GM18505 (cell line): ENCODE measurements around the gene ATP8A1.
"Not testable (repeated sequence)": the region's sequence is repeated elsewhere in the genome, so short reads cannot be mapped to it uniquely, and the experiment has no call there.

Source experiments
- ATAC-seq: cut with Tn5 transposase; IDR thresholded peaks from one replicate; pipeline ENCODE4 v1.9.1; 2021; ENCODE audit not compliant: unreplicated experiment
- POLR2A ChIP-seq: IDR thresholded peaks from 4 replicates; pipeline ENCODE4 v1.6.1; 2011; ENCODE audit warnings: borderline replicate concordance; ENCODE audit not compliant: insufficient read depth, insufficient read length; ENCODE audit errors: extremely low read depth

ATP8A1 gene

DNA sequence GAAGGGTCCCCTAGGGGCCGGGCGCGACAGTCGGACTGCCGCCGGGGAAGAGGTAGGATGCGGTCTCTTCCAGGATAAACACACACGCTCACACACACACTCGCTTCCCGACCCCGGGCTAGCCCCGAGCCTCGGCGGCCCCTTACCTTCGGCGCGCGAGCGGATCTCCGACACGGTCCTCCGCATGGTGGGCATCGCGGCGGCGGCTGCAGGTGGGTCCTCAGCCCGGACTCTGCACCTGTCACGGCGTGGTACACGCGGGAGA, 294 bp downstream of the ATP8A1 start:
- no peak for ATAC-seq
- no peak for TF ChIP-seq POLR2A

DNA sequence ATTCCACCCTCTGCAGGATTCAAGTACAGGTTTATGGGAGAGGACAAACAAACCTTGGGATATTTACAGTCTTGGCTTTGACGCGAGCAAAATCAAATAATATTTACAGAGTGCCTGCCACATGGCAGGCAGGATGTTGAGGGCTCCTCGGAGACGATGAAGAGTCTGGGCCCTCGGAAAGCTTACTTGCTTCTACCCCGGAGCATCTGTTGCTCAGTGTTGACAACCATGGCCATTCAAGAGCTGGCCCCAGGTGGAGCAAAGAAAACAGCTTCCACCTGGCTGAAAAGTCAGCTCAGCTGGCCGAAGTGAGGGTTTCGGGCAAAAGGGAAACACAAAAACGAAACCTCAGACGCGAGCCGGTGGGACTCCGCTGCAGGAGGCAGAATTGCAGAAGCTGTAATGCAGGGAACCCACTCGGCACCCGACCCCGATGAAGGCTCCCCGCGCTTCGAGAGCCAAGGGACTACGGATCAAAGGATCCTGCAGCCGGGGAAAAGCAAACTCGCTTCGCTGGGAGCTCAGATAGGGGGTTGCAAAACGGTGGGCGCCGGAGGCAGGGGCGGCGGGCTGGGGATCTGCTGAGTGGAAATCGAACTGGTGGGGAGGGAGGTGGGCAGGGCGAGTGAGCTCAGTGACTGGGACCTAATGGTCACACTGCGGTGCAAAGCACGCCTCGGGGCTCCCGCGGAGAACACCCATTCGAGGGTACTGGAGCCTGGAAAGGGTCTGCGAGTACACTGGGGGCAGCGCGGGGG, 805 bp downstream of the ATP8A1 start:
- ATAC-seq, result peak; percentile 19
- peak; percentile 36 for TF ChIP-seq POLR2A

GRCh38 chr4:42655269-42655637, 1.7 kb downstream of the ATP8A1 start:
- no peak for ATAC-seq
- no peak for TF ChIP-seq POLR2A

- no peak for TF ChIP-seq POLR2A
- ATAC-seq, result no peak
Observed at GRCh38 chr4:42654631-42655268, 2.2 kb downstream of the ATP8A1 start.

- ATAC-seq, result no peak
Observed at GRCh38 chr4:42653626-42654560, 3.0 kb downstream of the ATP8A1 start.

DNA sequence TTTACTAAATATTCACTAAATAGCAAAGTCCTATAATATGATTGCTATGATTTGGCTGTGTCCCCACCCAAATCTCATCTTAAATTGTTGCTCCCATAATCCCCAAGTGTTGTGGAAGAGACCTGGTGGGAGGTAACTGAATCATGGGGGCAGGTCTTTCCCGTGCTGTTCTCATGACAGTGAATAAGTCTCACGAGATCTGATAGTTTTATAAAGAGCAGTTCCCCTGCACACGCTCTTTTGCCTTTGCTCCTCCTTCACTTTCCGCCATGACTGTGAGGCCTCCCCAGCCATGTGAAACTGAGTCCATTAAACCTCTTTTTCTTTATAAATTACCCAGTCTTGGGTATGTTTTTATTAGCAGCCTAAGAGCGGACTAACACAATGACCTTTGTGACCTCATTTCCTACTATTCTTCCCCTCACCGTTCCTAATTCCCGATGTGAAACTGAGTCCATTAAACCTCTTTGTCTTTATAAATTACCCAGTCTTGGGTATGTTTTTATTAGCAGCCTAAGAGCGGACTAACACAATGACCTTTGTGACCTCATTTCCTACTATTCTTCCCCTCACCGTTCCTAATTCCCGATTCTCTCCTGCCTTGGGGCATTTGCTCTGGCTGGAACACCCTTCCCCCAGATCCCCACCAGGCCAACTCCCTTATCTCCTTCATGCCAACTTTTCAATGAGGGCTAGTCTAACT, 4.2 kb downstream of the ATP8A1 start:
- ATAC-seq, result not testable (repeated sequence)

More at GRCh38 chr4:42653626-42654560, 3.0 kb downstream of the ATP8A1 start:
- TF ChIP-seq POLR2A, result no peak

DNA sequence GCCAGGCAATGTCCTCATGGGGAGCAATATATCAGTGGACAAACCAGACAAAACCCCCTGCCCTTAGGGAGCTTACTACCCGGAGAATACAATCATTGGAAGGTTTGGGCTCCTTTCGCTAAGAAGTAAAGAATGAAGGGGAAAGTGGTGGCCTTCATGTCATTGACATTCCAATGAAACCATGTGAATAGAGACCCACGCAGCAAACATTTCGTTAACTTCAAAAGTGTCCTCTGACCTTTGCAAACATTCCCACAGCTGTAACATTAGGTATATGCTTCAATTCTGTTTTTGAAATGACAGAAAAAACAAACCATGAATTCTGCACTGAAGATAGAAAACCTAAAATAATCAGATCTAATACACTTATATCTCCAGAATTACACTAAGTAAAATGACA, 7.0 kb downstream of the ATP8A1 start:
- ATAC-seq, result no peak
- TF ChIP-seq POLR2A, result no peak

DNA sequence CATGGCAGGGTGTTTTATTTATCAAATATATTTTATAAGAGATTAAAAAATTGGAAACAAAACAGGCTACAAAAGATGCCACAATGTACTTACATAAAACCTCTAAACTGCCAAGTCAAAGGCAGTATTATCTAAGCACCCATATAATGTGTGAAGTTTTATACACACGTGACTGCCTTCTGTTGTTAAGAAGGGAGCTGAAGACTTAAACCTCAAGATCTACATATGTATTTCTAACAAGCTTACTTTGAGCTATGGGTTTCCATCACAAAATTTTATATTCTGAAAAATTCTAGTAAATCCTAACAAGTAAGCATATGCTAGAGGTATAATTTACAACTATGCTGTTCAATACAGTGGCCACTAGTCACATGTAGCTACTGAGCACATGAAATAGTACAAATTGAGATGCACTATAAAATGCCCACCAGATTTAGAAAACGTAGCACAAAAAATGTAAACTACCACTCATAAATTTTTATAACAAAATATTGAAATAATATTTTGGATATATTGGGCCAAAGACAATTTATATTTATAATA, 9.8 kb downstream of the ATP8A1 start:
- no peak for ATAC-seq
- TF ChIP-seq POLR2A, result no peak

- ATAC-seq, result no peak
- no peak for TF ChIP-seq POLR2A
Observed at GRCh38 chr4:42646013-42646784, 10.7 kb downstream of the ATP8A1 start.

- no peak for ATAC-seq
- TF ChIP-seq POLR2A, result no peak
Observed at GRCh38 chr4:42644897-42645296, 12.0 kb downstream of the ATP8A1 start.

GRCh38 chr4:42643685-42644084, 13.2 kb downstream of the ATP8A1 start:
- ATAC-seq, result peak; percentile 58
- TF ChIP-seq POLR2A, result no peak

DNA sequence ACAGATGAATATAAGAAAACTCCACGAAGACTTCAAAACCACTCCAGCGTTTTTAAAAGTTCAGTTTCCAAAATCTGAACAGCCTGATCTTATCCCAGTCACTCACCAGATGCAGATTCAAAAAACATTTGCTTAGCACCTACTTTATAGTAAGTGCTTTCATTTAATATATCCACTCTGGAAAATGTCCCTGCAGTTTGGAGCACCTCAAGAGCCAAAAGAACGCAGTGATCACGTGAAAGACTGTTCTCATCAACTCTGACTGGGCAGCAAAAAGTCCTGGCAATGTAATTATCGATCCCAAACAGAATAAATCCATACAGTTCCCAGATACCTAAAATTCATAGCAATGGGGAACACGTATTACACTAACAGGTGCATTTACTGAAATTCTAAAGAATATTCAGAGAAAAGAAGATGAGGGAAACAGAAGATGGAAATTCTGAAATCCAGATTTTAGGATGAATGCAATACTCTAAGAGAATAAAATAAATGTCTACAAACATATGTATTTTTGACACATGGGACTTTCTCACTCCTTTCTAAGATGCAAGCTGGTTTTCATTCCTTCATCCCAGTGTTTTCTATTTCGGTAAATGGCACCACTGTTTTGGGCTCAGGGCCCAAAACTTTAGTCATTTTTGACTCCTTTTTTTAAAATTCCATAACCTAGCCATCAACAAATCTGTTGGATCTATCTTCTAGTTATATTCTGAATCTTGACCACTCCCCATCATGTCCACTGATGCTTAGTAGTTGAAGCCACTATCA, 13.9 kb downstream of the ATP8A1 start:
- no peak for TF ChIP-seq POLR2A

DNA sequence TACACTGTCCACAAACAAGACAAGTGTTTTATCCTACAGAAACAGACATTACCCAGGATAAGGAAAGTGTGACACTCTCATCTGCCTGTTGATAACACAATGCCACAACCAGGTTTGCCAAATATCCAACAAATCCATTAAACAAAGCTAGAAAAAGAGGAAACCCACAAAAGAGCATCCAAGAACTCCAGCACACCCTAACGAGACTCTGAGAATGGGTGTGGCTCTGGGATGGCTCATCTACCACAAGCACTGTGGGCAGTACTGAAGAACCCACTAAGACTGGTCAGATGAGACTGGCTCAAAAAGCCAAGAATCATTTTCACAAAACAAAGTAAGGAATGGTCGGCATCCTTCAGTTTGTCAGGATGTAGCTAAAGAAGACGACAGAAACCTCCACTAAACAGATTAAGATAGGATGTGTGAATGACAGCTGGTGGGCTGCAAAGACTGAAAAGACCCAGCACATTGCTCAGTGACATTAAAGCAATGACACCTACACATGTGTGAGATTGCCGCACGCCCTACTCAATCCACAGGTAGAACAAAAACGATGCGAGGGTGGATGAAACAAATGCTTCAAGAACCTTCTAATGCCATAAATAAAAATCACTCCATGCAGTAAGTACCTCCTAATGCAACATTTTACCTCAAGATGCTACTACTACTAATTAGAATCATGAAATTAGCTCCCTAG, 14.7 kb downstream of the ATP8A1 start:
- TF ChIP-seq POLR2A, result no peak
- no peak for ATAC-seq

More for the DNA sequence above, 13.9 kb downstream of the ATP8A1 start:
- no peak for ATAC-seq
